ENCODE data around the gene POC1B.

POC1B gene

DNA sequence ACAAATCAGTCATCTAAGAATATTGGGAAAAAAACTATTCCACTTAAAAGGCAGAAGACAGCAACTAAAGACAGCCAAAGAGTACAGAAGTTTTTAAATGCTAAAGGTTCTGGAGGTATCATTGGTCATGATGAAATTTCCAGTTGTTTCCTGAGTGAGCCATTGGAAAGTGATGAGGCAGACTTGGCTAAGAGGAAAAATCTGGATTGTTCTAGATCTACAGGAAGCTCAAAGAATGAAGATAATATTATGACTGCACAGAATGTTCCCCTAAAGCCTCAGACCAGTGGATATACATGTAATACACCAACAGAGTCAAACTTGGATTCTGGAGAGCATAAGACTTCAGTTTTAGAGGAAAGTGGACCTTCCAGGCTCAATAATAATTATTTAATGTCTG is 24.1 kb downstream of the POC1B start:
- Histone ChIP-seq H3K79me2 (ENCODE audit: insufficient read depth, low read length) (no peaks in the 10 kb centered on the region), H2AFZ (ENCODE audit: low read length) (no peak overlapping the region), H3K4me2 (ENCODE audit: low read length) (no peak overlapping the region), H3K36me3 (ENCODE audit: insufficient read depth, low read length) (no peaks in the 10 kb centered on the region), H3K27me3 (ENCODE audit: insufficient read depth, low read length) (no peaks in the 10 kb centered on the region), H3K4me1 (ENCODE audit: insufficient read depth, low read length, severe bottlenecking) (no peaks in the 10 kb centered on the region), H3K9me3 (ENCODE audit: low read length) (no peaks in the 10 kb centered on the region), H3K27ac (ENCODE audit: low read depth, low read length, poor library complexity, severe bottlenecking) (no peak overlapping the region), H3K9me2 (ENCODE audit: low read depth, low read length) (no peaks in the 10 kb centered on the region), H3K4me3 (ENCODE audit: low read depth, low read length, poor library complexity, severe bottlenecking) (no peak overlapping the region), H3K9ac (ENCODE audit: low read length) (no peak overlapping the region), H4K20me1 (ENCODE audit: insufficient read depth, low read length) (no peaks in the 10 kb centered on the region), H3F3A (ENCODE audit: insufficient read depth, low read length) (no peaks in the 10 kb centered on the region)
- no peak for TF ChIP-seq EZH2 (IDR thresholded peaks at IDR 0.05; ENCODE audit: borderline replicate concordance, low read length)
- TF ChIP-seq, protein P1, sequence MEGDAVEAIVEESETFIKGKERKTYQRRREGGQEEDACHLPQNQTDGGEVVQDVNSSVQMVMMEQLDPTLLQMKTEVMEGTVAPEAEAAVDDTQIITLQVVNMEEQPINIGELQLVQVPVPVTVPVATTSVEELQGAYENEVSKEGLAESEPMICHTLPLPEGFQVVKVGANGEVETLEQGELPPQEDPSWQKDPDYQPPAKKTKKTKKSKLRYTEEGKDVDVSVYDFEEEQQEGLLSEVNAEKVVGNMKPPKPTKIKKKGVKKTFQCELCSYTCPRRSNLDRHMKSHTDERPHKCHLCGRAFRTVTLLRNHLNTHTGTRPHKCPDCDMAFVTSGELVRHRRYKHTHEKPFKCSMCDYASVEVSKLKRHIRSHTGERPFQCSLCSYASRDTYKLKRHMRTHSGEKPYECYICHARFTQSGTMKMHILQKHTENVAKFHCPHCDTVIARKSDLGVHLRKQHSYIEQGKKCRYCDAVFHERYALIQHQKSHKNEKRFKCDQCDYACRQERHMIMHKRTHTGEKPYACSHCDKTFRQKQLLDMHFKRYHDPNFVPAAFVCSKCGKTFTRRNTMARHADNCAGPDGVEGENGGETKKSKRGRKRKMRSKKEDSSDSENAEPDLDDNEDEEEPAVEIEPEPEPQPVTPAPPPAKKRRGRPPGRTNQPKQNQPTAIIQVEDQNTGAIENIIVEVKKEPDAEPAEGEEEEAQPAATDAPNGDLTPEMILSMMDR (IDR thresholded peaks at IDR 0.05; ENCODE audit: low read length), result no peak

DNA sequence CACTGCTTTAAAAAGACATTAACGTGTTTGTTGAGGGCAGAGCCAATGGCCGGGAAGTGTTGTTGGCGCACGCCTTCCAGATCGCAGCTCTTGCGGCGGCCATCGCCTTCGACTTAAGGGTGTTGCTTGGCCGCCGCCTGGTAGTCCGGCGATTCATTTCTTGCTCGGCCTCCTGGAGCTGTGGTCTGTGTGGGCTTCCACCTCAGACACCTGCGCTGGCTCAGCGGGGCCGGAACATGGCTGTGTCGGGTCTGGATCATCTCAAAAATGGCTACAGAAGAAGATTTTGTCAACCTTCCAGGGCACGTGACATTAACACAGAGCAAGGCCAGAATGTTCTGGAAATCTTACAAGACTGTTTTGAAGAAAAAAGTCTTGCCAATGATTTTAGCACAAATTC is 26.0 kb downstream of the POC1B start:
- no peaks in the 10 kb centered on the region for H4K20me1 ChIP-seq (ENCODE audit: insufficient read depth, low read length)
- no peak overlapping the region for H3K4me3 ChIP-seq (ENCODE audit: low read depth, low read length, poor library complexity, severe bottlenecking)
- no peak overlapping the region for H3K27ac ChIP-seq (ENCODE audit: low read depth, low read length, poor library complexity, severe bottlenecking)
- H3K9me3 ChIP-seq (ENCODE audit: low read length), result no peaks in the 10 kb centered on the region
- H3K36me3 ChIP-seq (ENCODE audit: insufficient read depth, low read length), result no peaks in the 10 kb centered on the region
- H2AFZ ChIP-seq (ENCODE audit: low read length), result no peak overlapping the region
- peaks cover 1% of the 10 kb centered on the region for H3K4me1 ChIP-seq (ENCODE audit: insufficient read depth, low read length, severe bottlenecking)
- H3K79me2 ChIP-seq (ENCODE audit: insufficient read depth, low read length), result no peaks in the 10 kb centered on the region
- no peaks in the 10 kb centered on the region for H3K27me3 ChIP-seq (ENCODE audit: insufficient read depth, low read length)
- no peaks in the 10 kb centered on the region for H3F3A ChIP-seq (ENCODE audit: insufficient read depth, low read length)
- H3K4me2 ChIP-seq (ENCODE audit: low read length), result no peak overlapping the region
- H3K9me2 ChIP-seq (ENCODE audit: low read depth, low read length), result no peaks in the 10 kb centered on the region
- no peak overlapping the region for H3K9ac ChIP-seq (ENCODE audit: low read length)
- TF ChIP-seq, protein P1 (IDR thresholded peaks at IDR 0.05; ENCODE audit: low read length), result no peak
- no peak for TF ChIP-seq EZH2 (IDR thresholded peaks at IDR 0.05; ENCODE audit: borderline replicate concordance, low read length)

DNA sequence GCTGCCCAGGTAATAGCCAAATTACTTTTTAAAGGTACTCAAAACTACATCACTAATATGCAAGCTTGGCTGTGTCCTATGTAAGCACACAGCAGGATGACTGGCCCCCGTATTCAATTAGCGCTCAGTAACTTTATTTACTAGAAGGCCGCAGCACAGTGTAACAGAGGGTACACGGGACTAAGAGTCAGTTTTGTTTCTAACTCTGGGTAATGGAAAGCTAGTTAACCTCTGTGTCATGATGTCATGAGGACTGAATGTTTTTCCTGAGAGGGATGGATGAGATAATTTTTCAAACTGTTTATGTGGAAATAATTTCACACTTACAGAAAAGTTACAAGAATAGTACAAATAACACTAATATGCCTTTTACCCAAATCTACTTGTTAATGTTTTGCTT is 28.4 kb downstream of the POC1B start:
- no peaks in the 10 kb centered on the region for H4K20me1 ChIP-seq (ENCODE audit: insufficient read depth, low read length)
- no peaks in the 10 kb centered on the region for H3K36me3 ChIP-seq (ENCODE audit: insufficient read depth, low read length)
- peaks cover 15% of the 10 kb centered on the region for H3K4me1 ChIP-seq (ENCODE audit: insufficient read depth, low read length, severe bottlenecking)
- no peaks in the 10 kb centered on the region for H3F3A ChIP-seq (ENCODE audit: insufficient read depth, low read length)
- no peak overlapping the region for H3K4me3 ChIP-seq (ENCODE audit: low read depth, low read length, poor library complexity, severe bottlenecking)
- no peak for TF ChIP-seq EZH2 (IDR thresholded peaks at IDR 0.05; ENCODE audit: borderline replicate concordance, low read length)
- TF ChIP-seq, protein P1 (IDR thresholded peaks at IDR 0.05; ENCODE audit: low read length), result no peak
- H3K9me3 ChIP-seq (ENCODE audit: low read length), result no peaks in the 10 kb centered on the region
- H3K4me2 ChIP-seq (ENCODE audit: low read length), result no peak overlapping the region
- H3K9me2 ChIP-seq (ENCODE audit: low read depth, low read length), result no peaks in the 10 kb centered on the region
- no peak overlapping the region for H3K27ac ChIP-seq (ENCODE audit: low read depth, low read length, poor library complexity, severe bottlenecking)
- no peak overlapping the region for H2AFZ ChIP-seq (ENCODE audit: low read length)
- H3K9ac ChIP-seq (ENCODE audit: low read length), result no peak overlapping the region
- no peaks in the 10 kb centered on the region for H3K27me3 ChIP-seq (ENCODE audit: insufficient read depth, low read length)
- H3K79me2 ChIP-seq (ENCODE audit: insufficient read depth, low read length), result no peaks in the 10 kb centered on the region

Data from OCI-LY1 (cell line).